HepG2 (cell line): ENCODE data around the gene FRRS1. TPM values are rescaled to one million over a fixed set of nuclear protein-coding genes. Genes with fewer than 3 reads are reported as not detected.

ENCODE experiments used
- ATAC-seq: fragments of 200-7000 bp; cut with Tn5 transposase; 3 replicates; pipeline ENCODE4 v1.9.1; 2020; ENCODE audit warnings: mild to moderate bottlenecking, moderate library complexity
- BruUV-seq: library from RNA; stranded (reverse); fragments of 400-500 nt; replicated peaks from 2 replicates; lab custom pipeline; 2021; lab: Mats Ljungman, UMichigan
- CTCF ChIA-PET: fragments of 300-600 bp; formaldehyde crosslinking; extraction: SDS; loops from one replicate; lab custom pipeline; 2021; ENCODE audit warnings: low total read pairs, inconsistent platforms, low intra/inter-chr PET ratio; lab: Yijun Ruan, JAX
- POLR2A ChIA-PET: fragments of 350-600 bp; sonication (Branson Sonifier 250); formaldehyde crosslinking; loops from one replicate; lab custom pipeline; 2020; ENCODE audit warnings: antibody characterized with exemption, inconsistent platforms; lab: Yijun Ruan, JAX
- DNase-seq: peaks from one replicate; pipeline ENCODE4 v3.0.0-alpha.2; 2015; ENCODE audit warnings: low spot score
- FAIRE-seq: peaks from 3 replicates; lab custom pipeline; 2011; peaks lifted over from hg19 to GRCh38; lab: Jason Lieb, UNC
- H2AFZ ChIP-seq: one replicate; pipeline ENCODE4 v1.6.1; 2011; ENCODE audit warnings: low read length, inconsistent platforms
- H3K27ac ChIP-seq: fragments of 300-600 bp; 3 replicates; pipeline ENCODE4 v1.8.0; 2011; ENCODE audit warnings: mixed run types, mild to moderate bottlenecking, mixed read lengths, low read length, inconsistent platforms; ENCODE audit not compliant: insufficient read depth; ENCODE audit errors: extremely low read length
- H3K27me3 ChIP-seq, 2 experiments: fragments of 200-600 bp in 1 of 2; 2 replicates in 1 of 2; 3 replicates in 1 of 2; pipeline versions ENCODE4 v1.6.0 to v1.8.0; 2011; ENCODE audit warnings: low read length in 2 of 2, mild to moderate bottlenecking in 2 of 2, moderate library complexity in 2 of 2, inconsistent platforms in 1 of 2; ENCODE audit not compliant: insufficient read depth in 2 of 2, control insufficient read depth in 1 of 2
- H3K36me3 ChIP-seq, 2 experiments: fragments of 200-600 bp in 1 of 2; replicated peaks in 1 of 2; 2 replicates in 1 of 2; 3 replicates in 1 of 2; pipeline versions ENCODE4 v1.5.1 to v1.8.0; 2011; ENCODE audit warnings: low read length in 2 of 2, inconsistent platforms in 1 of 2; ENCODE audit not compliant: insufficient read depth in 2 of 2, control insufficient read depth in 1 of 2
- H3K4me1 ChIP-seq: 2 replicates; pipeline ENCODE4 v1.5.1; 2012; ENCODE audit warnings: low read length, inconsistent platforms; ENCODE audit not compliant: insufficient read depth
- H3K4me2 ChIP-seq: 2 replicates; pipeline ENCODE4 v1.6.0; 2011; ENCODE audit warnings: low read depth, low read length, inconsistent platforms
- H3K4me3 ChIP-seq, 3 experiments: fragments of 200-600 bp in 1 of 3; sonication (generic), shearing (Covaris generic) in 1 of 3; replicated peaks in 1 of 3; 2 replicates each; pipeline ENCODE4 v1.5.1; 2011 to 2016; ENCODE audit warnings: low read length in 3 of 3, inconsistent platforms in 2 of 3, low read depth in 2 of 3, mild to moderate bottlenecking in 2 of 3, control low read depth in 1 of 3, mixed read lengths in 1 of 3; ENCODE audit not compliant: insufficient read depth in 1 of 3
- H3K79me2 ChIP-seq: one replicate; pipeline ENCODE4 v1.6.1; 2011; ENCODE audit warnings: low read length, inconsistent platforms; ENCODE audit not compliant: insufficient read depth
- H3K9ac ChIP-seq: 2 replicates; pipeline ENCODE4 v1.6.0; 2011; ENCODE audit warnings: mild to moderate bottlenecking, low read depth, low read length, inconsistent platforms; ENCODE audit not compliant: insufficient read depth
- H3K9me3 ChIP-seq: 2 replicates; pipeline ENCODE4 v1.5.1; 2012; ENCODE audit warnings: mild to moderate bottlenecking, low read length
- H4K20me1 ChIP-seq: 2 replicates; pipeline ENCODE4 v1.6.0; 2011; ENCODE audit warnings: inconsistent platforms, mild to moderate bottlenecking, low read length, moderate library complexity; ENCODE audit not compliant: insufficient read depth
- BRCA1 ChIP-seq: sonication (generic); formaldehyde crosslinking; IDR thresholded peaks from 2 replicates; pipeline ENCODE4 v1.4.0; 2020; ENCODE audit warnings: missing genetic modification reagents
- CAMTA2 ChIP-seq: sonication (generic); formaldehyde crosslinking; IDR thresholded peaks from 2 replicates; pipeline ENCODE4 v1.4.0; 2020; ENCODE audit warnings: mild to moderate bottlenecking, missing genetic modification reagents, borderline replicate concordance
- FOXP1 ChIP-seq, 2 experiments: fragments of 450-650 bp in 1 of 2; IDR thresholded peaks; 2 replicates each; pipeline ENCODE4 v1.6.1; 2017 to 2018; ENCODE audit warnings: antibody characterized with exemption in 1 of 2
- MLLT10 ChIP-seq: sonication (generic); formaldehyde crosslinking; IDR thresholded peaks from 2 replicates; pipeline ENCODE4 v1.4.0; 2020; ENCODE audit warnings: missing genetic modification reagents
- MYNN ChIP-seq: sonication (generic); formaldehyde crosslinking; IDR thresholded peaks from 2 replicates; pipeline ENCODE4 v1.4.0; 2020; ENCODE audit warnings: mild to moderate bottlenecking, low read depth, missing genetic modification reagents
- NPAS2 ChIP-seq: sonication (generic); formaldehyde crosslinking; IDR thresholded peaks from 2 replicates; pipeline ENCODE4 v1.8.0; 2022; ENCODE audit warnings: mild to moderate bottlenecking, missing genetic modification reagents, borderline replicate concordance
- NR1H2 ChIP-seq: sonication (generic); formaldehyde crosslinking; IDR thresholded peaks from 2 replicates; pipeline ENCODE4 v1.8.1; 2022; ENCODE audit warnings: low read depth, missing genetic modification reagents, borderline replicate concordance
- NR2F6 ChIP-seq, 2 experiments: IDR thresholded peaks; 2 replicates each; pipeline ENCODE4 v1.6.1; 2016; ENCODE audit warnings: antibody characterized with exemption in 1 of 2, mild to moderate bottlenecking in 1 of 2
- PAWR ChIP-seq: sonication (generic); formaldehyde crosslinking; IDR thresholded peaks from 2 replicates; pipeline ENCODE4 v1.4.0; 2020; ENCODE audit warnings: missing genetic modification reagents, mild to moderate bottlenecking, borderline replicate concordance
- PAX8 ChIP-seq: sonication (generic); formaldehyde crosslinking; IDR thresholded peaks from 2 replicates; pipeline ENCODE4 v1.8.0; 2022; ENCODE audit warnings: mild to moderate bottlenecking, missing genetic modification reagents, borderline replicate concordance
- RBM22 ChIP-seq: fragments of 200-400 bp; formaldehyde crosslinking; optimal IDR thresholded peaks from 2 replicates; pipeline ENCODE3; 2017; ENCODE audit warnings: mild to moderate bottlenecking, low read length, moderate library complexity
- RFX1 ChIP-seq: fragments of 450-650 bp; IDR thresholded peaks from 2 replicates; pipeline ENCODE4 v1.6.1; 2017
- TEAD3 ChIP-seq: optimal IDR thresholded peaks from 2 replicates; pipeline ENCODE3; 2016; ENCODE audit warnings: borderline replicate concordance
- TSC22D2 ChIP-seq: sonication (generic); formaldehyde crosslinking; IDR thresholded peaks from 2 replicates; pipeline ENCODE4 v1.5.1; 2020; ENCODE audit warnings: missing genetic modification reagents, mild to moderate bottlenecking, borderline replicate concordance
- U2AF1 ChIP-seq: fragments of 200-400 bp; formaldehyde crosslinking; optimal IDR thresholded peaks from 2 replicates; pipeline ENCODE3; 2017; ENCODE audit warnings: mild to moderate bottlenecking, low read depth, low read length
- YEATS2 ChIP-seq: sonication (generic); formaldehyde crosslinking; IDR thresholded peaks from 2 replicates; pipeline ENCODE4 v1.4.0; 2020; ENCODE audit warnings: missing genetic modification reagents, borderline replicate concordance
- ZBTB8A ChIP-seq: sonication (generic); formaldehyde crosslinking; IDR thresholded peaks from 2 replicates; pipeline ENCODE4 v1.4.0; 2020; ENCODE audit warnings: mild to moderate bottlenecking, low read depth, missing genetic modification reagents, borderline replicate concordance
- ZNF605 ChIP-seq: sonication (generic); formaldehyde crosslinking; IDR thresholded peaks from 2 replicates; pipeline ENCODE4 v1.8.0; 2022; ENCODE audit warnings: mild to moderate bottlenecking, missing genetic modification reagents
- ZNF670 ChIP-seq: sonication (generic); formaldehyde crosslinking; IDR thresholded peaks from 2 replicates; pipeline ENCODE4 v1.8.0; 2022; ENCODE audit warnings: mild to moderate bottlenecking, missing genetic modification reagents, borderline replicate concordance
- WGBS: methylation state at CpG from one replicate; pipeline ENCODE4 v1.1.6; 2017; ENCODE audit warnings: low lambda C conversion rate; 5-methylcytosine and 5-hydroxymethylcytosine counted together
- in situ Hi-C: cut with HindIII; loops from 2 replicates; pipeline ENCODE4 v1.10.0; 2017; ENCODE audit warnings: low pct_unique_long_range_greater_than_20kb; ENCODE audit not compliant: extremely low pct_ligation_motif_present
- intact Hi-C: fragments of 100-400 bp; cut with micrococcal nuclease; formaldehyde crosslinking; loops from one replicate; pipeline ENCODE4 v1.10.0; 2022; ENCODE audit not compliant: unreplicated experiment
- polyA plus RNA-seq, 8 experiments: library from polyadenylated mRNA; depleted of rRNA in 3 of 8; stranded (reverse) in 7 of 8; unstranded in 1 of 8; fragments of >200 nt; fragmentation: Illumina TruSeq in 4 of 8; extraction: Trizol in 4 of 8; gene quantifications; 2 replicates each; pipeline versions ENCODE4 v1.2.1 to v1.2.3, GENCODE V29; 2011 to 2016; ENCODE audit warnings: low read depth in 4 of 8, missing spikeins in 1 of 8, mixed read lengths in 1 of 8; ENCODE audit not compliant: insufficient read depth in 1 of 8
- total RNA-seq, 5 experiments: library from RNA; depleted of rRNA; stranded (reverse); fragments of >200 nt; fragmentation: Illumina TruSeq; extraction: Trizol; gene quantifications; 2 replicates each; pipeline ENCODE4 v1.2.3, GENCODE V29; 2016; ENCODE audit warnings: low read depth in 1 of 5
- TF ChIP-seq, protein P1 (sequence below): sonication (generic); formaldehyde crosslinking; IDR thresholded peaks from 2 replicates; pipeline ENCODE4 v1.8.0; 2022; ENCODE audit warnings: missing genetic modification reagents, mild to moderate bottlenecking, inconsistent platforms, borderline replicate concordance

FRRS1 gene
- total and polyA plus RNA-seq, 2 of the 13 experiments (the other 11 are each of a cell fraction or from before 2014, with no cell fraction given), result 22.6 to 23.4 TPM

DNA sequence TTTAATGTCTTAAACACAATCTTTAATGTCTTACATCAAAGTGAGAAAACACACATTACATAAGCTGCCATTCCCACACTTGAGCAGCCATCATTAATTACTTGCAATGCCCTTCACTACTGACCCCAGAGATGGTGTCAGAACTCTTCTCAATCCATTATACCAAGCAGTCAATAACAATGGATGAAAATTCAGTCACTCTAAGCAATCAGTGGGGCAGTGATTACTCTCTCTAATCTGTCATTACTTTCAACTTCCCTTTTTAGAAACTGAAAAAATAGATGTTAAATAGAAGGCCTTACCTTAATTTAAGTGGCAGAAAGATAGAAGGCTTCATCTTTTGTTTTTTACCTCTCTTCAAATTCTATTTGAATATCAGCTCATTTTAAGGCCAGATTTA is 9.7 kb upstream of the FRRS1 start:
- POLR2A ChIA-PET, result no interaction called here
- no peaks in the 10 kb centered on the region for H4K20me1 ChIP-seq
- no peaks in the 10 kb centered on the region for H3K36me3 ChIP-seq
- ATAC-seq, result no peak
- in situ Hi-C loops, result no loop called here
- H3K27me3 ChIP-seq, result no peaks in the 10 kb centered on the region
- H3K9ac ChIP-seq, result no peak overlapping the region
- H3K27ac ChIP-seq, result no peak overlapping the region
- BruUV-seq, result no TSS peak
- FAIRE-seq, result no peak
- no peak overlapping the region for H3K4me2 ChIP-seq
- no peaks in the 10 kb centered on the region; the same call in 1 of the 2 replicates for H3K4me1 ChIP-seq
- H3K9me3 ChIP-seq, result no peaks in the 10 kb centered on the region
- DNase-seq, result no peak
- TF ChIP-seq MLLT10 (CRISPR knock-in tag), result no peak
- TF ChIP-seq CAMTA2 (CRISPR knock-in tag), result no peak
- no peak for TF ChIP-seq YEATS2
- TF ChIP-seq, protein P1, sequence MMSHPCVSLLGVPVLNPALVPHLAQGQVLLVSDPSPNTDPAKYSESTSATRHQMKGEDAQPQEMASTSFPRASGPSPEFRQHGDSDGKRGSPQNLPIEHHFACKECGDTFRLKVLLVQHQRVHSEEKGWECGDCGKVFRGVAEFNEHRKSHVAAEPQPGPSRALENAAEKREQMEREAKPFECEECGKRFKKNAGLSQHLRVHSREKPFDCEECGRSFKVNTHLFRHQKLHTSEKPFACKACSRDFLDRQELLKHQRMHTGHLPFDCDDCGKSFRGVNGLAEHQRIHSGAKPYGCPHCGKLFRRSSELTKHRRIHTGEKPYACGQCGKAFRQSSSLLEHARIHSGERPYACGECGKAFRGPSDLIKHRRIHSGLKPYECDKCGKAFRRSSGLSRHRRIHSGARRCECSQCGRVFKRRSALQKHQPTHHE, result no peak
- TF ChIP-seq RBM22, result no peak
- TF ChIP-seq NR1H2 (CRISPR knock-in tag), result no peak
- no peak for TF ChIP-seq TSC22D2 (CRISPR knock-in tag)
- CTCF ChIA-PET, result no interaction called here
- no peak overlapping the region for H3K4me3 ChIP-seq
- no peaks in the 10 kb centered on the region for H3K79me2 ChIP-seq
- no peak overlapping the region for H2AFZ ChIP-seq
- intact Hi-C loops, result no loop called here

DNA sequence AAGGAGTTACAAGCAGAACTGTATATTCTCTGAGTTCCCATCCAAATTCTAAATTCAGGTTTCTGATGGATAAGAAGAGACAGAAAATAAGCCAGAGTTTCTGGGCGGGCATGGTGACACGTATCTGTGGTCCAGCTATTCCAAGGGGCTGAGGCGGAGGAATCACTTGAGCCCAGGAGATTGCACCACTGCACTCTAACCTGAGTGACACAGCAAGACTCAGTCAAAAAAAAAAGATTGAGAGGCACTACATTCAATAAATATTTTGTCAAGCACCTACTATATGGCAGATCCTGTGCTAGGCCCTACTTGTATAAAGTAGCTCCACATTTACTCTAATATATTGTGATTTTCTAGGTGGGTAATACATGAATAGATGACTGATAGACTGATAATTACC is 6.4 kb upstream of the FRRS1 start:
- in situ Hi-C loops (no loop called here), intact Hi-C loops (no loop called here)
- ChIA-PET CTCF (no interaction called here), POLR2A (no interaction called here)
- FAIRE-seq, result no peak
- WGBS, result 73% methylated on average over 3 of the region's 3 CpGs
- H3K9ac ChIP-seq, result no peak overlapping the region
- H3K4me2 ChIP-seq, result no peak overlapping the region
- no peak overlapping the region for H3K4me3 ChIP-seq
- no peaks in the 10 kb centered on the region for H4K20me1 ChIP-seq
- no peaks in the 10 kb centered on the region for H3K79me2 ChIP-seq
- H2AFZ ChIP-seq, result no peak overlapping the region
- no peaks in the 10 kb centered on the region for H3K9me3 ChIP-seq
- peaks cover 7% of the 10 kb centered on the region for H3K4me1 ChIP-seq
- H3K36me3 ChIP-seq, result no peaks in the 10 kb centered on the region
- ATAC-seq, result no peak
- no TSS peak for BruUV-seq
- DNase-seq, result no peak
- no peaks in the 10 kb centered on the region for H3K27me3 ChIP-seq
- no peak overlapping the region for H3K27ac ChIP-seq
- TF ChIP-seq MYNN (CRISPR knock-in tag), result no peak
- no peak for TF ChIP-seq ZBTB8A (CRISPR knock-in tag)
- no peak for TF ChIP-seq PAX8 (CRISPR knock-in tag)
- TF ChIP-seq NR2F6 (IDR thresholded peaks at IDR 0.05), result no peak
- no peak for TF ChIP-seq NR2F6 (CRISPR knock-in tag; IDR thresholded peaks at IDR 0.05)
- no peak for TF ChIP-seq FOXP1 (IDR thresholded peaks at IDR 0.05)
- no peak for TF ChIP-seq FOXP1 (CRISPR knock-in tag; IDR thresholded peaks at IDR 0.05)
- TF ChIP-seq ZNF605 (CRISPR knock-in tag), result no peak
- TF ChIP-seq BRCA1 (CRISPR knock-in tag), result no peak
- no peak for TF ChIP-seq NPAS2
- no peak for TF ChIP-seq RFX1
- TF ChIP-seq TEAD3 (CRISPR knock-in tag), result no peak
- TF ChIP-seq U2AF1, result no peak
- no peak for TF ChIP-seq ZNF670
- TF ChIP-seq PAWR (CRISPR knock-in tag), result no peak
